ENCODE measurements around the gene APOBEC3C. TPM values are rescaled to one million over a fixed set of nuclear protein-coding genes. Genes with fewer than 3 reads are reported as not detected.
"Not testable (repeated sequence)": the region's sequence is repeated elsewhere in the genome, so short reads cannot be mapped to it uniquely, and the experiment has no call there.

The APOBEC3C gene
- polyA plus RNA-seq, 3 donors from 2014 or later, result 242 to 468 (median 346) TPM

GRCh38 chr22:39017596-39018365, 3.7 kb downstream of the APOBEC3C start:
- H3K4me3 Mint-ChIP-seq, result peak overlapping the region in 2 of 5 donors; percentile 50 to 64
- H3K9me3 Mint-ChIP-seq, result no peaks in the 10 kb centered on the region
- peaks cover 4 to 12% (median 8%) of the 10 kb centered on the region in 3 donors for H3K27me3 Mint-ChIP-seq (ENCODE audit: low read depth in 3 of 3)
- peaks cover 4 to 13% (median 5%) of the 10 kb centered on the region in 3 donors for H3K36me3 Mint-ChIP-seq
- DNase-seq, result no peak
- H3K4me1 Mint-ChIP-seq, result peaks cover 65 to 66% of the 10 kb centered on the region in 2 donors
- H3K27ac Mint-ChIP-seq, result peak overlapping the region in 5 of 6 donors; percentile 48 to 71 (median 67)

- not testable (repeated sequence) for H3K9me3 Mint-ChIP-seq
- DNase-seq, result peak in 1 of 3 donors; percentile 17
Measured at GRCh38 chr22:39020021-39020651, 6.1 kb downstream of the APOBEC3C start.

DNA sequence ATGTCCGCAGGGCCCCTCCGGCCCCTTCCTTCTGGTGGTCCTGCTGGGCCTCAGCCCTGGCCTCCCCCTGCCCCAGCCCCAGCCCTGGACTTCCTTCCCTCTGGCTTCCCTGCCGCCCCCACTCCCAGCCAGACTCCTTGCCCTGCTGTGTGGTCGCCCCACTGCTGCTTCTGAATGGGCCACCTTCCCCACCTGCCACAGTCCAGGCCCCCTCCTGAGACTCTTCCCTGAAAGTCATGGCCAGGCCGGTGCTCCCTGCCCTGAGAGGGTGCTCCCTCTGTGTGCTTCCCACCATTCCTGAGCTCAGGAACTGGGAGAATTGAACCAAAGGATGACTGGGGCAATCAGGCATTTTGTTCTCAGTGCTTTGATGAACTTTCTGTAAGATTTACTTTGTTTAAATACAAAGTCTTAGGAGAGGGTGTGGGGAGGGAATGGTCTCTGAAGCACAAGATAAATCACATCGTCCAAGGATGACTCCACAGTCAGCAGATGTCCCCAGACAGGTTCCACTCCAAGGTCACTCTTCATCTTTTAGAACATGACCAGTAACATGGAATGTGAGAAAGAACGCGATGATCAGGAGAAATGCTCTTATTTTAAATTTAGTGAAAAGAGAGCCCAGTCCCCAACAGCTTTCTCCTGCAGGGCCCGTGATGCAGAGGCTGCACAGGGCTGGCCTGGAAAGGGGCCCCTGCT, 7.6 kb downstream of the APOBEC3C start:
- DNase-seq, result no peak
- H3K27me3 Mint-ChIP-seq (ENCODE audit: low read depth in 3 of 3), result peaks cover 4 to 8% (median 8%) of the 10 kb centered on the region in 3 donors
- H3K4me1 Mint-ChIP-seq, result peaks cover 59 to 70% of the 10 kb centered on the region in 2 donors
- peaks cover 9 to 24% (median 9%) of the 10 kb centered on the region in 3 donors for H3K36me3 Mint-ChIP-seq
- H3K9me3 Mint-ChIP-seq, result no peaks in the 10 kb centered on the region
- H3K27ac Mint-ChIP-seq, result peak overlapping the region; percentile 94 to 98 (median 96)
- peak overlapping the region; percentile 90 to 95 (median 94) for H3K4me3 Mint-ChIP-seq

More at GRCh38 chr22:39020021-39020651, 6.1 kb downstream of the APOBEC3C start:
- Mint-ChIP-seq H3K27ac (peak overlapping the region; percentile 94 to 98 (median 96)), H3K4me1 (peaks cover 62 to 64% of the 10 kb centered on the region in 2 donors), H3K4me3 (peak overlapping the region; percentile 90 to 95 (median 94)), H3K36me3 (peaks cover 9 to 24% (median 9%) of the 10 kb centered on the region in 3 donors)
- H3K27me3 Mint-ChIP-seq (ENCODE audit: low read depth in 3 of 3), result not testable (repeated sequence)

- H3K4me1 Mint-ChIP-seq, result peaks cover 54 to 61% of the 10 kb centered on the region in 2 donors
- DNase-seq, result peak in 2 of 3 donors; percentile 32 to 33
Measured at GRCh38 chr22:39024519-39025308, 10.7 kb downstream of the APOBEC3C start.

DNA sequence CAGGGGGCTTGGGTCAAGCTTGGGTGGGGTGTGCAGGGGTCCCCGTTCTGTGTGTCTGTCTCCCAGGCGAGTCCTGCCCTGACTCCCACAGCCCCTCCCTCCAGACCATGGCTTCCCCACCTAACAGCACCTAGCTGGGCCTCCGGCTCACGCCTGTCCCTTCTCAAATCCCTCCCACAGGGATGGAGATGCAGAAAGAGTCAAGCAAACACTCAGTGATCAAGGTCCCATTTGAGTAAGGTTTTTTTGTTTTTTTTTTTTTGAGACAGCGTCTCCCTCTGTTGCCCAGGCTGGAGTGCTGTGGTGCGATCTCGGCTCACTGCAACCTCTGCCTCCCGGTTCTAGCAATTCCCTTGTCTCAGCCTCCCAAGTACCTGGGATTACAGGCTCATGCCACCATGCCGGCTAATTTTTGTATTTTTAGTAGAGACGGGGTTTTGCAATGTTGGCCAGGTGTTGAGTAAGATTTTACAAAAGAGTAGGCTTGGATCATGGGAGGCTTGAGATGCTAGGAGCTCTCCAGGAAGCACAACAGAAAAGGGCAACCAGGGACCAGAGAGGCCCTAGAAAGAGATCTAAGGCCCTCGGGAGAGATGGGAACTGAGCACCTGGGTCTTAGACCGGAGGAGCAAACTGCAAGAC, 12.6 kb downstream of the APOBEC3C start:
- no peak overlapping the region for H3K4me3 Mint-ChIP-seq
- H3K9me3 Mint-ChIP-seq, result no peaks in the 10 kb centered on the region

More at GRCh38 chr22:39024519-39025308, 10.7 kb downstream of the APOBEC3C start:
- peaks cover 4 to 21% (median 5%) of the 10 kb centered on the region in 3 donors for H3K36me3 Mint-ChIP-seq
- H3K27ac Mint-ChIP-seq, result peak overlapping the region; percentile 20 to 89 (median 72)
- peak overlapping the region in 4 of 5 donors; percentile 10 to 63 (median 34) for H3K4me3 Mint-ChIP-seq
- H3K9me3 Mint-ChIP-seq, result no peaks in the 10 kb centered on the region
- peaks cover 4 to 8% (median 5%) of the 10 kb centered on the region in 3 donors for H3K27me3 Mint-ChIP-seq (ENCODE audit: low read depth in 3 of 3)

GRCh38 chr22:39027717-39028116, 13.7 kb downstream of the APOBEC3C start:
- DNase-seq, result no peak
- H3K4me3 Mint-ChIP-seq, result no peak overlapping the region
- peaks cover 26 to 37% of the 10 kb centered on the region in 2 donors for H3K4me1 Mint-ChIP-seq
- H3K36me3 Mint-ChIP-seq, result peaks cover 4 to 11% (median 5%) of the 10 kb centered on the region in 3 donors
- no peaks in the 10 kb centered on the region for H3K27me3 Mint-ChIP-seq (ENCODE audit: low read depth in 3 of 3)
- peak overlapping the region in 4 of 6 donors; percentile 27 to 60 (median 46) for H3K27ac Mint-ChIP-seq
- no peaks in the 10 kb centered on the region for H3K9me3 Mint-ChIP-seq

More for the DNA sequence above, 12.6 kb downstream of the APOBEC3C start:
- Mint-ChIP-seq H3K4me1 (peaks cover 37 to 48% of the 10 kb centered on the region in 2 donors), H3K27me3 (ENCODE audit: low read depth in 3 of 3) (peaks cover 0 to 3% (median 0%) of the 10 kb centered on the region in 3 donors), H3K36me3 (peaks cover 4 to 14% (median 5%) of the 10 kb centered on the region in 3 donors), H3K27ac (peak overlapping the region in 5 of 6 donors; percentile 43 to 81 (median 64))
- DNase-seq, result no peak

- Mint-ChIP-seq H3K4me1 (peaks cover 25 to 34% of the 10 kb centered on the region in 2 donors), H3K27ac (peak overlapping the region in 2 of 6 donors; percentile 27 to 60), H3K4me3 (no peak overlapping the region), H3K36me3 (peaks cover 4 to 11% (median 5%) of the 10 kb centered on the region in 3 donors), H3K9me3 (no peaks in the 10 kb centered on the region), H3K27me3 (ENCODE audit: low read depth in 3 of 3) (no peaks in the 10 kb centered on the region)
- DNase-seq, result no peak
Measured at GRCh38 chr22:39028281-39028680, 14.2 kb downstream of the APOBEC3C start.

GRCh38 chr22:39029227-39029626, 15.2 kb downstream of the APOBEC3C start:
- DNase-seq, result no peak
- no peak overlapping the region for H3K4me3 Mint-ChIP-seq
- peaks cover 16 to 25% of the 10 kb centered on the region in 2 donors for H3K4me1 Mint-ChIP-seq
- no peak overlapping the region for H3K27ac Mint-ChIP-seq
- peaks cover 0 to 5% (median 5%) of the 10 kb centered on the region in 3 donors for H3K36me3 Mint-ChIP-seq
- no peaks in the 10 kb centered on the region for H3K9me3 Mint-ChIP-seq
- no peaks in the 10 kb centered on the region for H3K27me3 Mint-ChIP-seq (ENCODE audit: low read depth in 3 of 3)

DNA sequence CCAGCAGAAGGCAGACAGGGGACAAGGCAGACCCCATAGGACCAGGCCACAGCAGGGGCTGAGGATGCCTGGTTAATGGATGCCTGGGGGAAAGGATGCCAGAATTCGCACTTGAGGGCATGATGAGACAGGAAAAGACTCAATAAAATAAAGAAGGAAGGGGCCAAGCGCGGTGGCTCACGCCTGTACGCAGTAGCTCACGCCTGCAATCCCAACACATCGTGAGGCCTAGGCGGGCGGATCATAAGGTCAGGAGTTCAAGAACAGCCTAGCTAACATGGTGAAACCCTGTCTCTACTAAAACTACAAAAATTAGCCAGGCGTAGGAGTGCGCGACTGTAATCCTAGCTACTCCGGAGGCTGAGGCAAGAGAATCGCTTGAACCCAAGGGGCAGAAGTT, 16.6 kb downstream of the APOBEC3C start:
- peak overlapping the region in 2 of 6 donors; percentile 69 for H3K27ac Mint-ChIP-seq
- no peak overlapping the region for H3K4me3 Mint-ChIP-seq
- H3K36me3 Mint-ChIP-seq, result no peaks in the 10 kb centered on the region
- H3K4me1 Mint-ChIP-seq, result peaks cover 5 to 13% of the 10 kb centered on the region in 2 donors
- no peaks in the 10 kb centered on the region for H3K9me3 Mint-ChIP-seq
- no peak for DNase-seq
- no peaks in the 10 kb centered on the region for H3K27me3 Mint-ChIP-seq (ENCODE audit: low read depth in 3 of 3)

DNA sequence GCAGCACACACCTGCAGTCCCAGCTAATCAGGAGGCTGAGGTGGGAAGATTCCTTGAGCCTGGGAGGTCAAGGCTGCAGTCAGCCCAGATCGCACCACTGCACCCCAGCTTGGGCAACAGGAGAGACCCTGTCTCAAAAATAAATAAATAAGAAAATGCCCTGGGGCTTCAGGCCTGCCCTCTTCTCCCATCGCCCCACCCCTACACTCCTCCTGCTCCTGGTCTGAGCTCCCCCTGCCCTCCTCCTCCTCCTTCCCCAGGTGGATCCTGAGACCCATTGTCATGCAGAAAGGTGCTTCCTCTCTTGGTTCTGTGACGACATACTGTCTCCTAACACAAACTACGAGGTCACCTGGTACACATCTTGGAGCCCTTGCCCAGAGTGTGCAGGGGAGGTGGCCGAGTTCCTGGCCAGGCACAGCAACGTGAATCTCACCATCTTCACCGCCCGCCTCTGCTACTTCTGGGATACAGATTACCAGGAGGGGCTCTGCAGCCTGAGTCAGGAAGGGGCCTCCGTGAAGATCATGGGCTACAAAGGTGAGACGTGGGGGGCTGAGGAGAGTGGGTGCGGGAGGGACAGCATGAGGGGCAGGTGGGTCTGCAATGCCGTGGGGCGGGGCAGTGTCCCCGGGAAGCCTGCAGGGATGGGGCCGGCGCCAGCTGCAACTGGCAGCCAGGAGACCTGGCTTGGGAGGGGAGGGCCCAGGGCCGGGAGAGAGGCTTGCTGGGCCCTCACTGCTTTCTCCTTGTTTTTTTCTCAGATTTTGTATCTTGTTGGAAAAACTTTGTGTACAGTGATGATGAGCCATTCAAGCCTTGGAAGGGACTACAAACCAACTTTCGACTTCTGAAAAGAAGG, 17.6 kb downstream of the APOBEC3C start:
- peak overlapping the region in 2 of 6 donors; percentile 55 to 67 for H3K27ac Mint-ChIP-seq
- not testable (repeated sequence) for H3K9me3 Mint-ChIP-seq; H3K27me3 Mint-ChIP-seq (ENCODE audit: low read depth in 3 of 3); DNase-seq; H3K4me3 Mint-ChIP-seq; H3K4me1 Mint-ChIP-seq; H3K36me3 Mint-ChIP-seq

- not testable (repeated sequence) for H3K9me3 Mint-ChIP-seq; H3K27me3 Mint-ChIP-seq (ENCODE audit: low read depth in 3 of 3); H3K4me3 Mint-ChIP-seq; DNase-seq; H3K36me3 Mint-ChIP-seq
- Mint-ChIP-seq H3K4me1 (peaks cover 11 to 22% of the 10 kb centered on the region in 2 donors), H3K27ac (peak overlapping the region in 5 of 6 donors; percentile 20 to 50 (median 38))
Measured at GRCh38 chr22:39037071-39037470, 23.0 kb downstream of the APOBEC3C start.
